ENCODE measurements around the gene LETM1. TPM values are rescaled to one million over a fixed set of nuclear protein-coding genes. Genes with fewer than 3 reads are reported as not detected.

LETM1 gene
- total and polyA plus RNA-seq, 2 donors (not counting 1 experiment from before 2014, with no cell fraction given): 15.8 to 70.4 TPM

DNA sequence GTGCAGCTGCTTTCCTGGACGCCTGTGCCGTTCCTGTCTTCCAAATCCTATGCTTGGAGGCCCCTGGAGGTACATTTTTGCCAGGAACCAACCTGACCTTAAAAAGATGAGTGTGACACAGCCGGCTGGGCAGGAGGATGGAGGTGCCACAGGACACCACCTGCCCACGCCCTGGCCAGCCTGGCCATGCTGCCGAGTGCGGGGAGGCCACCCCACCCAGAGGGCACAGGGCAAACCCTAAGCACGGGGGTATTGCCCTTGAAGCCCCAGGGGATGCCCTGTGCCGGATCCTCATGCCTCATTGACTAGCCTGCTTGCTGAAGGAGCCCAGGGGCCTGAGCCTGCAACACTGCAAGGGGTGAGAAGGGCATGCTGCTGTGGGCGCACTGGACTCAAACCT, 42.7 kb downstream of the LETM1 start:
- H2AFZ ChIP-seq (ENCODE audit: low read length): no peak overlapping the region
- TF ChIP-seq, protein P1, sequence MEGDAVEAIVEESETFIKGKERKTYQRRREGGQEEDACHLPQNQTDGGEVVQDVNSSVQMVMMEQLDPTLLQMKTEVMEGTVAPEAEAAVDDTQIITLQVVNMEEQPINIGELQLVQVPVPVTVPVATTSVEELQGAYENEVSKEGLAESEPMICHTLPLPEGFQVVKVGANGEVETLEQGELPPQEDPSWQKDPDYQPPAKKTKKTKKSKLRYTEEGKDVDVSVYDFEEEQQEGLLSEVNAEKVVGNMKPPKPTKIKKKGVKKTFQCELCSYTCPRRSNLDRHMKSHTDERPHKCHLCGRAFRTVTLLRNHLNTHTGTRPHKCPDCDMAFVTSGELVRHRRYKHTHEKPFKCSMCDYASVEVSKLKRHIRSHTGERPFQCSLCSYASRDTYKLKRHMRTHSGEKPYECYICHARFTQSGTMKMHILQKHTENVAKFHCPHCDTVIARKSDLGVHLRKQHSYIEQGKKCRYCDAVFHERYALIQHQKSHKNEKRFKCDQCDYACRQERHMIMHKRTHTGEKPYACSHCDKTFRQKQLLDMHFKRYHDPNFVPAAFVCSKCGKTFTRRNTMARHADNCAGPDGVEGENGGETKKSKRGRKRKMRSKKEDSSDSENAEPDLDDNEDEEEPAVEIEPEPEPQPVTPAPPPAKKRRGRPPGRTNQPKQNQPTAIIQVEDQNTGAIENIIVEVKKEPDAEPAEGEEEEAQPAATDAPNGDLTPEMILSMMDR (conservative IDR thresholded peaks at IDR 0.05 in 1 of 2, IDR thresholded peaks at IDR 0.05 in 1 of 2; ENCODE audit: low read depth in 1 of 2, low read length in 2 of 2): no peak
- TF ChIP-seq EZH2 (IDR thresholded peaks at IDR 0.05; ENCODE audit: low read length, missing control alignments): no peak

DNA sequence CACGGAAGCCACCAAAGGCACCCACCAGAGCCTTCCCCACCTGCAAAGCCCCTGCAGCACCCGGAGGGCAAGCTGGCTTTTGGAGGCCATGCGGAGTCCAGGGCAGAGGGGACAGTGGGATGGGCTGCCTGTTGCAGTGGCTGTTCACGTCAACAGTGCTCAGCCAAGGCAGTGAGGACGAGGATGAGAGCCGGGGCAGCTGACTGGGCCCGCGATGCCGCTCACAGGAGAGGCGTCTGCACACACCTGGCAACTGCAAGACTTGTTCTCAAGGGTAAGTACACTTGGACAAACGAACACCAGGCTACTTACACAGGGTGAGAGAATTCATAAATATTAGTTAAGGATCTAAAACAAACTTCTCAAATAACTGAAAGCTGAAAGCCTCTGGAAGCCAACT, 43.2 kb downstream of the LETM1 start:
- H3K9ac ChIP-seq (ENCODE audit: insufficient read depth, low read length): no peak overlapping the region
- no peak for DNase-seq (ENCODE audit: low read depth in 2 of 2)
- no peak overlapping the region for H3K4me3 ChIP-seq (replicated peaks in 1 of 4; ENCODE audit: control extremely low read depth in 1 of 4, insufficient read depth in 1 of 4, low read depth in 3 of 4, low read length in 4 of 4)
- H3K36me3 ChIP-seq (ENCODE audit: control insufficient read depth, insufficient read depth, low read length): peaks cover 22% of the 10 kb centered on the region
- no peaks in the 10 kb centered on the region for H3K79me2 ChIP-seq (ENCODE audit: control insufficient read depth, insufficient read depth, low read length)
- H3K27ac ChIP-seq (ENCODE audit: insufficient read depth, low read length): no peak overlapping the region
- H3K27me3 ChIP-seq (ENCODE audit: control insufficient read depth, insufficient read depth, low read length): no peaks in the 10 kb centered on the region
- H3K4me2 ChIP-seq (ENCODE audit: extremely low read depth, insufficient read depth, low read length): no peak overlapping the region
- H3K4me1 ChIP-seq (ENCODE audit: control insufficient read depth, extremely low read depth, insufficient read depth, low read length): no peaks in the 10 kb centered on the region
- H4K20me1 ChIP-seq (ENCODE audit: control insufficient read depth, extremely low read depth, insufficient read depth, low read length): no peaks in the 10 kb centered on the region
- H3K9me3 ChIP-seq (ENCODE audit: control insufficient read depth, insufficient read depth, low read depth, low read length): no peaks in the 10 kb centered on the region
- no peak for TF ChIP-seq EZH2 (IDR thresholded peaks at IDR 0.05; ENCODE audit: low read length, missing control alignments)
- TF ChIP-seq, protein P1 (conservative IDR thresholded peaks at IDR 0.05 in 1 of 2, IDR thresholded peaks at IDR 0.05 in 1 of 2; ENCODE audit: low read depth in 1 of 2, low read length in 2 of 2): no peak
- no peak overlapping the region for H2AFZ ChIP-seq (ENCODE audit: low read length)

More for the DNA sequence above, 42.7 kb downstream of the LETM1 start:
- no peaks in the 10 kb centered on the region for H4K20me1 ChIP-seq (ENCODE audit: control insufficient read depth, extremely low read depth, insufficient read depth, low read length)
- no peak overlapping the region for H3K27ac ChIP-seq (ENCODE audit: insufficient read depth, low read length)
- H3K9me3 ChIP-seq (ENCODE audit: control insufficient read depth, insufficient read depth, low read depth, low read length): no peaks in the 10 kb centered on the region
- H3K4me3 ChIP-seq (replicated peaks in 1 of 4; ENCODE audit: control extremely low read depth in 1 of 4, insufficient read depth in 1 of 4, low read depth in 3 of 4, low read length in 4 of 4): no peak overlapping the region
- no peak overlapping the region for H3K4me2 ChIP-seq (ENCODE audit: extremely low read depth, insufficient read depth, low read length)
- no peaks in the 10 kb centered on the region for H3K4me1 ChIP-seq (ENCODE audit: control insufficient read depth, extremely low read depth, insufficient read depth, low read length)
- no peak overlapping the region for H3K9ac ChIP-seq (ENCODE audit: insufficient read depth, low read length)
- no peaks in the 10 kb centered on the region for H3K79me2 ChIP-seq (ENCODE audit: control insufficient read depth, insufficient read depth, low read length)
- H3K27me3 ChIP-seq (ENCODE audit: control insufficient read depth, insufficient read depth, low read length): no peaks in the 10 kb centered on the region
- no peak for DNase-seq (ENCODE audit: low read depth in 2 of 2)
- peaks cover 22% of the 10 kb centered on the region for H3K36me3 ChIP-seq (ENCODE audit: control insufficient read depth, insufficient read depth, low read length)

DNA sequence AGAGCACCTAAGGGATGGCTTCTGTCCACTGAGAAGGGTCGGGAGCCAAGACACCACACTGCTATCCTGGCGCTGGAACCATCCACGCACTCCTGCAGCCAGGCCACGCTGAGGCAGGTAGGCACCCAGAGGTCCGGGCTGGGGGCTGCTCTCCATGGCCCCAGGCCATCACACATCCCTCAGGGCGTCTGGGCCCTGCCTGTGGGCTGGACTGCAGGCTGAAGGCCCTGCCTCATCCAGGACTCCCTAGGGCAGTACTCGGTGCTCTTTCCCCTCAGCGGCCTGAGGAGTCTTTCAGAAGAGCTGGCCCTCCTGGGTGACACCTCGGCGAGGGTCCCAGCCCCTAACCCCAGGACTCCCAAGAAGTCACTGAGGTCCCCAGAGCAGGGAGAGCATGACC, 45.2 kb downstream of the LETM1 start:
- DNase-seq (ENCODE audit: low read depth in 2 of 2): no peak
- TF ChIP-seq, protein P1 (conservative IDR thresholded peaks at IDR 0.05 in 1 of 2, IDR thresholded peaks at IDR 0.05 in 1 of 2; ENCODE audit: low read depth in 1 of 2, low read length in 2 of 2): no peak
- TF ChIP-seq EZH2 (IDR thresholded peaks at IDR 0.05; ENCODE audit: low read length, missing control alignments): no peak
- Histone ChIP-seq H3K36me3 (ENCODE audit: control insufficient read depth, insufficient read depth, low read length) (peaks cover 15% of the 10 kb centered on the region), H4K20me1 (ENCODE audit: control insufficient read depth, extremely low read depth, insufficient read depth, low read length) (no peaks in the 10 kb centered on the region), H3K27ac (ENCODE audit: insufficient read depth, low read length) (no peak overlapping the region), H3K9ac (ENCODE audit: insufficient read depth, low read length) (no peak overlapping the region), H3K27me3 (ENCODE audit: control insufficient read depth, insufficient read depth, low read length) (no peaks in the 10 kb centered on the region), H3K9me3 (ENCODE audit: control insufficient read depth, insufficient read depth, low read depth, low read length) (no peaks in the 10 kb centered on the region), H3K4me2 (ENCODE audit: extremely low read depth, insufficient read depth, low read length) (no peak overlapping the region), H3K4me1 (ENCODE audit: control insufficient read depth, extremely low read depth, insufficient read depth, low read length) (no peaks in the 10 kb centered on the region), H2AFZ (ENCODE audit: low read length) (no peak overlapping the region), H3K79me2 (ENCODE audit: control insufficient read depth, insufficient read depth, low read length) (no peaks in the 10 kb centered on the region), H3K4me3 (replicated peaks in 1 of 4; ENCODE audit: control extremely low read depth in 1 of 4, insufficient read depth in 1 of 4, low read depth in 3 of 4, low read length in 4 of 4) (no peak overlapping the region)

Data from fibroblast of lung (primary cell).